ENCODE data around the gene KIAA0513. TPM values are rescaled to one million over a fixed set of nuclear protein-coding genes. Genes with fewer than 3 reads are reported as not detected.

KIAA0513 gene
- polyA plus RNA-seq, 1 donor (not counting 4 experiments of a cell fraction or from before 2014, with no cell fraction given) = 3.3 TPM

DNA sequence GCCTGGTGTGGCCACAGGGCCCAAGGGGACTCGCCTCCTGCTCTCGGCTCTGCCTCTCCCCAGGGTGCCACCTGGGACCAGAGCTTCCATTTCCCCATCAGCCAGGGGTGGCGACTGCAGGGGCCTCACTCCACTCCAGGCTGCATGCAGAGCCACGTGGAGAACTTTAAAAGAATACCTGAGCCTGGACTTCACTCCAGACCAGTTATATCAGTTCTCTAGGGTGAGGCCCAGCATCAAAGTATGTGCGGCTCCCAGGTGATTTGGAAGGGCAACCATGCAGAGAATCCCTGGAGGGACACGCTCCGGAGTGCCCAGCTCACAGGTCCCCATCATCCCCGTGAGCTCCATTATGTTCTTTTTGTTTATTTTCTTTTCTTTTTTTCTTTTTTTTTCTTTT lies 39.8 kb downstream of the KIAA0513 start:
- no peak for DNase-seq (ENCODE audit: low read depth, low spot score)
- Histone ChIP-seq H2AFZ (ENCODE audit: control insufficient read depth, low read length) (no peak overlapping the region), H3K4me1 (ENCODE audit: control insufficient read depth, extremely low read depth, insufficient read depth, low read length) (no peaks in the 10 kb centered on the region), H3K27ac (ENCODE audit: control insufficient read depth, insufficient read depth, low read length) (no peak overlapping the region), H3K27me3 (ENCODE audit: control insufficient read depth, extremely low read depth, insufficient read depth, low read length) (peaks cover 5% of the 10 kb centered on the region), H3K9me3 (ENCODE audit: control insufficient read depth, low read depth, low read length) (no peaks in the 10 kb centered on the region), H3K9me1 (ENCODE audit: control insufficient read depth, extremely low read depth, insufficient read depth, low read length) (no peaks in the 10 kb centered on the region), H3K4me2 (ENCODE audit: control insufficient read depth, extremely low read depth, insufficient read depth, low read depth, low read length) (no peak overlapping the region), H3K79me2 (ENCODE audit: control insufficient read depth, insufficient read depth, low read length) (no peaks in the 10 kb centered on the region), H4K20me1 (ENCODE audit: control insufficient read depth, extremely low read depth, insufficient read depth, low read length) (no peaks in the 10 kb centered on the region), H3K4me3 (ENCODE audit: control insufficient read depth in 2 of 3, extremely low read depth in 1 of 3, insufficient read depth in 2 of 3, low read depth in 1 of 3, low read length in 3 of 3) (no peak overlapping the region), H3K36me3 (ENCODE audit: control insufficient read depth in 2 of 2, extremely low read depth in 1 of 2, insufficient read depth in 2 of 2, low read length in 2 of 2) (no peaks in the 10 kb centered on the region), H3K9ac (ENCODE audit: control insufficient read depth, extremely low read depth, insufficient read depth, low read length) (no peak overlapping the region)
- no peak for TF ChIP-seq EZH2 (IDR thresholded peaks at IDR 0.05; ENCODE audit: low read length)
- TF ChIP-seq, protein P1, sequence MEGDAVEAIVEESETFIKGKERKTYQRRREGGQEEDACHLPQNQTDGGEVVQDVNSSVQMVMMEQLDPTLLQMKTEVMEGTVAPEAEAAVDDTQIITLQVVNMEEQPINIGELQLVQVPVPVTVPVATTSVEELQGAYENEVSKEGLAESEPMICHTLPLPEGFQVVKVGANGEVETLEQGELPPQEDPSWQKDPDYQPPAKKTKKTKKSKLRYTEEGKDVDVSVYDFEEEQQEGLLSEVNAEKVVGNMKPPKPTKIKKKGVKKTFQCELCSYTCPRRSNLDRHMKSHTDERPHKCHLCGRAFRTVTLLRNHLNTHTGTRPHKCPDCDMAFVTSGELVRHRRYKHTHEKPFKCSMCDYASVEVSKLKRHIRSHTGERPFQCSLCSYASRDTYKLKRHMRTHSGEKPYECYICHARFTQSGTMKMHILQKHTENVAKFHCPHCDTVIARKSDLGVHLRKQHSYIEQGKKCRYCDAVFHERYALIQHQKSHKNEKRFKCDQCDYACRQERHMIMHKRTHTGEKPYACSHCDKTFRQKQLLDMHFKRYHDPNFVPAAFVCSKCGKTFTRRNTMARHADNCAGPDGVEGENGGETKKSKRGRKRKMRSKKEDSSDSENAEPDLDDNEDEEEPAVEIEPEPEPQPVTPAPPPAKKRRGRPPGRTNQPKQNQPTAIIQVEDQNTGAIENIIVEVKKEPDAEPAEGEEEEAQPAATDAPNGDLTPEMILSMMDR (optimal IDR thresholded peaks at IDR 0.05 in 1 of 3, IDR thresholded peaks at IDR 0.05 in 1 of 3, conservative IDR thresholded peaks at IDR 0.05 in 1 of 3; ENCODE audit: extremely low read depth in 1 of 3, insufficient read depth in 2 of 3, low read length in 3 of 3) = no peak
- dilution Hi-C loops (cut with MboI; ENCODE audit: extremely low pct_ligation_motif_present, low sequenced_read_pairs) = no loop called here
- FAIRE-seq = no peak

DNA sequence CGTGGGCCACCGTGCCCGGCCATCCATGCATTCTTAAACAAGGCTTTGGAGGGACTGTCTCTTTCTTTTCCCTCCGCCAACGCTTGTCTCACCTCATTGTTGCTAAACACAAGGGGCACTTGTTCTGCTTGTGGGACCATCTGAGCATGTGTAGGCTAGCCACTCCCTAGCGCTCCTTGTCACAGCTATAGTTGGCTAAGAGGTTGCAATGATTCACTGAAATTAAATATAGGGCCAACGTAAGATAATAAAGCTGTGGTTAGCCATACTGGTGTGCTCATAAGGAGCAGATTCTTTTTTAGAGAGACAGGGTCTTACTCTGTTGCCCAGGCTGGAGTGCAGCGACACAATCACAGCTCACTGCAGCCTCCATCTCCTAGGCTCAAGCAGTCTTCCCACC lies 41.2 kb downstream of the KIAA0513 start:
- H3K9ac ChIP-seq (ENCODE audit: control insufficient read depth, extremely low read depth, insufficient read depth, low read length) = no peak overlapping the region
- H4K20me1 ChIP-seq (ENCODE audit: control insufficient read depth, extremely low read depth, insufficient read depth, low read length) = no peaks in the 10 kb centered on the region
- TF ChIP-seq EZH2 (IDR thresholded peaks at IDR 0.05; ENCODE audit: low read length) = no peak
- TF ChIP-seq, protein P1 (optimal IDR thresholded peaks at IDR 0.05 in 1 of 3, IDR thresholded peaks at IDR 0.05 in 1 of 3, conservative IDR thresholded peaks at IDR 0.05 in 1 of 3; ENCODE audit: extremely low read depth in 1 of 3, insufficient read depth in 2 of 3, low read length in 3 of 3) = no peak
- no peak overlapping the region for H3K27ac ChIP-seq (ENCODE audit: control insufficient read depth, insufficient read depth, low read length)
- no peak overlapping the region for H2AFZ ChIP-seq (ENCODE audit: control insufficient read depth, low read length)
- H3K9me3 ChIP-seq (ENCODE audit: control insufficient read depth, low read depth, low read length) = no peaks in the 10 kb centered on the region
- no peak overlapping the region for H3K4me2 ChIP-seq (ENCODE audit: control insufficient read depth, extremely low read depth, insufficient read depth, low read depth, low read length)
- no peak overlapping the region for H3K4me3 ChIP-seq (ENCODE audit: control insufficient read depth in 2 of 3, extremely low read depth in 1 of 3, insufficient read depth in 2 of 3, low read depth in 1 of 3, low read length in 3 of 3)
- H3K4me1 ChIP-seq (ENCODE audit: control insufficient read depth, extremely low read depth, insufficient read depth, low read length) = peaks cover 5% of the 10 kb centered on the region
- dilution Hi-C loops (cut with MboI; ENCODE audit: extremely low pct_ligation_motif_present, low sequenced_read_pairs) = no loop called here
- DNase-seq (ENCODE audit: low read depth, low spot score) (no peak), FAIRE-seq (no peak)
- no peaks in the 10 kb centered on the region for H3K9me1 ChIP-seq (ENCODE audit: control insufficient read depth, extremely low read depth, insufficient read depth, low read length)
- H3K27me3 ChIP-seq (ENCODE audit: control insufficient read depth, extremely low read depth, insufficient read depth, low read length) = peaks cover 5% of the 10 kb centered on the region
- no peaks in the 10 kb centered on the region for H3K36me3 ChIP-seq (ENCODE audit: control insufficient read depth in 2 of 2, extremely low read depth in 1 of 2, insufficient read depth in 2 of 2, low read length in 2 of 2)
- H3K79me2 ChIP-seq (ENCODE audit: control insufficient read depth, insufficient read depth, low read length) = no peaks in the 10 kb centered on the region
